Astrocyte (in vitro differentiated cells and primary cell): ENCODE measurements around the gene ZDHHC8. TPM values are rescaled to one million over a fixed set of nuclear protein-coding genes. Genes with fewer than 3 reads are reported as not detected.

Experiments used
- DNase-seq: peaks from one replicate; pipeline ENCODE4 v3.0.0-alpha.2; 2010; ENCODE audit warnings: low read depth
- FAIRE-seq: peaks from 2 replicates; lab custom pipeline; 2011; peaks lifted over from hg19 to GRCh38; lab: Jason Lieb, UNC
- H2AFZ ChIP-seq: 2 replicates; pipeline ENCODE4 v1.6.0; 2012; ENCODE audit warnings: low read depth, low read length, inconsistent platforms
- H3K27ac ChIP-seq: 2 replicates; pipeline ENCODE4 v1.5.1; 2011; ENCODE audit warnings: low read depth, low read length, inconsistent platforms
- H3K27me3 ChIP-seq: 2 replicates; pipeline ENCODE4 v1.6.0; 2011; ENCODE audit warnings: low read length, inconsistent platforms; ENCODE audit not compliant: insufficient read depth
- H3K36me3 ChIP-seq: 2 replicates; pipeline ENCODE4 v1.5.1; 2011; ENCODE audit warnings: low read length, inconsistent platforms; ENCODE audit not compliant: insufficient read depth
- H3K4me1 ChIP-seq: 2 replicates; pipeline ENCODE4 v1.5.1; 2011; ENCODE audit warnings: low read length, inconsistent platforms; ENCODE audit not compliant: insufficient read depth
- H3K4me2 ChIP-seq: 2 replicates; pipeline ENCODE4 v1.6.0; 2012; ENCODE audit warnings: low read length, inconsistent platforms
- H3K4me3 ChIP-seq: 2 replicates; pipeline ENCODE4 v1.5.1; 2011; ENCODE audit warnings: low read depth, mild to moderate bottlenecking, low read length, inconsistent platforms; ENCODE audit not compliant: insufficient read depth
- H3K79me2 ChIP-seq: 2 replicates; pipeline ENCODE4 v1.6.0; 2012; ENCODE audit warnings: mild to moderate bottlenecking, low read length, inconsistent platforms; ENCODE audit not compliant: insufficient read depth
- H3K9ac ChIP-seq: 2 replicates; pipeline ENCODE4 v1.6.0; 2012; ENCODE audit warnings: mild to moderate bottlenecking, low read length, inconsistent platforms
- H3K9me3 ChIP-seq: 2 replicates; pipeline ENCODE4 v1.5.1; 2012; ENCODE audit warnings: low read depth, mild to moderate bottlenecking, low read length, inconsistent platforms; ENCODE audit not compliant: insufficient read depth
- H4K20me1 ChIP-seq: 2 replicates; pipeline ENCODE4 v1.6.0; 2012; ENCODE audit warnings: low read length, inconsistent platforms; ENCODE audit not compliant: insufficient read depth
- H3K27ac Mint-ChIP-seq: one replicate; pipeline ENCODE4 v1.8.0; 2021; ENCODE audit warnings: mild to moderate bottlenecking, mixed read lengths; ENCODE audit not compliant: unreplicated experiment
- H3K27me3 Mint-ChIP-seq: one replicate; pipeline ENCODE4 v1.8.0; 2021; ENCODE audit warnings: low read depth, mixed read lengths; ENCODE audit not compliant: unreplicated experiment
- H3K36me3 Mint-ChIP-seq: one replicate; pipeline ENCODE4 v1.8.0; 2021; ENCODE audit warnings: low read depth, mixed read lengths; ENCODE audit not compliant: unreplicated experiment
- H3K4me1 Mint-ChIP-seq: one replicate; pipeline ENCODE4 v1.8.0; 2021; ENCODE audit warnings: low read depth, mixed read lengths; ENCODE audit not compliant: unreplicated experiment
- H3K4me3 Mint-ChIP-seq: one replicate; pipeline ENCODE4 v1.8.0; 2021; ENCODE audit warnings: mild to moderate bottlenecking, moderate library complexity, mixed read lengths; ENCODE audit not compliant: unreplicated experiment
- H3K9me3 Mint-ChIP-seq: one replicate; pipeline ENCODE4 v1.8.0; 2021; ENCODE audit warnings: mild to moderate bottlenecking, mixed read lengths; ENCODE audit not compliant: unreplicated experiment
- EZH2 ChIP-seq: IDR thresholded peaks from 2 replicates; pipeline ENCODE4 v1.6.1; 2012; ENCODE audit warnings: mild to moderate bottlenecking, low read length, inconsistent platforms; ENCODE audit not compliant: insufficient read depth
- total RNA-seq: library from RNA; stranded (reverse); gene quantifications from 2 replicates; pipeline ENCODE4 v1.2.1, GENCODE V29; 2021
- TF ChIP-seq, protein P1 (sequence below): IDR thresholded peaks from 2 replicates; pipeline ENCODE4 v1.5.1; 2011; ENCODE audit warnings: low read depth, mild to moderate bottlenecking, inconsistent platforms, low read length, moderate library complexity; ENCODE audit not compliant: insufficient read depth

Gene ZDHHC8
- total RNA-seq, 1 donor from 2014 or later: 88.3 TPM

DNA sequence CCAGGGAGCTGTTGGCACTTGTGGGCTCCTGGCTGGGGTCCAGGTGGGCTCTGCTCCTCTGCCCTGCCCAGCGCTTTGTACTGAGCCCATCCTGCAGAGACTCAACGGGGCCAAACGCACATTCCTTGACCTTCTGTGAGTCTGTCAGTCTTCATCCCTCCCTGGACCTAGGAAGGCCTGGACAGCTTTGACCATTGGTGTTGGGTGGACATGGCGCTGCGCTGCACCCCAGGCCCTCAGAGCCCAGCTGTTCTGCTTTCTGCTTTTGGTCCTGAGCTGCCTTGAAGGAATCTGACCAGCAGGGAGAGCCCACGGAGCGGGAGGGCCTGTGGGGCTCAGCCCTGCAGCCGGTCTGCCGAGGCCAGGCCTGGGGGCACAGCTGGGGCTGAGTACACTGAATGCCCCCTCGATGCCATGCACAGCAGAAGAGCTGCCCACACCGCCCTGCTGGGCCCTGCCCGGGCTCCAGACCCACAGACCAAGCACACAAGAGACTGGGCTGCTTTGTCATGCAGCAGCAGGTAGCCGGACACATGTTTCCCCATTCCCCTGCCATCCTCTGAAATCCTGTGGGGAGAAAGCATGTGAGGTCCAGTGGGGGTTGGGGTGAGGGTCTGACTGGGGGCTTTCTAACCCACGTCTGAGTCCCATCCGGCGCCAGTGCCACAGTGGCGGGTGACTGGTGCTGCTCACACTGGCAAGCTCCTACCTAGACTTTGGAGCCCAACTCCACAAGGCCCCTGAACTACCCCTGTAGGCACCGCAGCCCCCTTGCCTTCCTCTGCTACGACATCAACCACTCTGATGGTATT lies 43.4 kb downstream of the ZDHHC8 start:
- Histone ChIP-seq H3K9me3 (no peaks in the 10 kb centered on the region), H3K79me2 (no peaks in the 10 kb centered on the region), H3K4me3 (no peak overlapping the region), H4K20me1 (no peaks in the 10 kb centered on the region), H3K27me3 (no peaks in the 10 kb centered on the region), H3K4me2 (no peak overlapping the region), H3K4me1 (no peaks in the 10 kb centered on the region), H3K9ac (no peak overlapping the region), H3K27ac (no peak overlapping the region), H3K36me3 (no peaks in the 10 kb centered on the region), H2AFZ (no peak overlapping the region)
- no peaks in the 10 kb centered on the region for H3K9me3 Mint-ChIP-seq
- TF ChIP-seq EZH2: no peak
- TF ChIP-seq, protein P1, sequence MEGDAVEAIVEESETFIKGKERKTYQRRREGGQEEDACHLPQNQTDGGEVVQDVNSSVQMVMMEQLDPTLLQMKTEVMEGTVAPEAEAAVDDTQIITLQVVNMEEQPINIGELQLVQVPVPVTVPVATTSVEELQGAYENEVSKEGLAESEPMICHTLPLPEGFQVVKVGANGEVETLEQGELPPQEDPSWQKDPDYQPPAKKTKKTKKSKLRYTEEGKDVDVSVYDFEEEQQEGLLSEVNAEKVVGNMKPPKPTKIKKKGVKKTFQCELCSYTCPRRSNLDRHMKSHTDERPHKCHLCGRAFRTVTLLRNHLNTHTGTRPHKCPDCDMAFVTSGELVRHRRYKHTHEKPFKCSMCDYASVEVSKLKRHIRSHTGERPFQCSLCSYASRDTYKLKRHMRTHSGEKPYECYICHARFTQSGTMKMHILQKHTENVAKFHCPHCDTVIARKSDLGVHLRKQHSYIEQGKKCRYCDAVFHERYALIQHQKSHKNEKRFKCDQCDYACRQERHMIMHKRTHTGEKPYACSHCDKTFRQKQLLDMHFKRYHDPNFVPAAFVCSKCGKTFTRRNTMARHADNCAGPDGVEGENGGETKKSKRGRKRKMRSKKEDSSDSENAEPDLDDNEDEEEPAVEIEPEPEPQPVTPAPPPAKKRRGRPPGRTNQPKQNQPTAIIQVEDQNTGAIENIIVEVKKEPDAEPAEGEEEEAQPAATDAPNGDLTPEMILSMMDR: no peak
- no peak overlapping the region for H3K4me3 Mint-ChIP-seq
- H3K27ac Mint-ChIP-seq: no peak overlapping the region
- H3K27me3 Mint-ChIP-seq: peaks cover 31% of the 10 kb centered on the region
- H3K36me3 Mint-ChIP-seq: no peaks in the 10 kb centered on the region
- DNase-seq (no peak), FAIRE-seq (no peak)
- H3K4me1 Mint-ChIP-seq: no peaks in the 10 kb centered on the region

DNA sequence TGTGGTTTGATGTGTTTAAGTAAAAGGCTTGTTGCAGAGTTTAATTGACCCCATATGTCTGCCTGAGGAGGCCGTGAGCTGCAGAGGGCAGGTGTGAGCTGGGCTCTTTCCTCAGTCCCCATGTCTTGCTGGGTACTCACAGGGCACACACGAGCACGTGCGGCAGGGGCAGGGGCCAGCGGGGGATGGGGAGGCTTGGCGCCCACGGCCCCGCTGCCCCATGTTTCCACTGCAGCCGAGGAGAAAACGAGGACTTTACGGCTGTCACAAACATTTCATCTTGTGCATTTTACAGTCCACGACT lies 43.9 kb downstream of the ZDHHC8 start:
- H2AFZ ChIP-seq: no peak overlapping the region
- H3K9ac ChIP-seq: no peak overlapping the region
- no peaks in the 10 kb centered on the region for H3K9me3 ChIP-seq
- Mint-ChIP-seq H3K27ac (no peak overlapping the region), H3K4me3 (no peak overlapping the region), H3K27me3 (peaks cover 27% of the 10 kb centered on the region), H3K36me3 (no peaks in the 10 kb centered on the region), H3K4me1 (no peaks in the 10 kb centered on the region), H3K9me3 (no peaks in the 10 kb centered on the region)
- H3K27ac ChIP-seq: no peak overlapping the region
- H4K20me1 ChIP-seq: no peaks in the 10 kb centered on the region
- TF ChIP-seq EZH2: no peak
- TF ChIP-seq, protein P1: no peak
- no peaks in the 10 kb centered on the region for H3K79me2 ChIP-seq
- H3K27me3 ChIP-seq: no peaks in the 10 kb centered on the region
- no peaks in the 10 kb centered on the region for H3K36me3 ChIP-seq
- no peaks in the 10 kb centered on the region for H3K4me1 ChIP-seq
- no peak overlapping the region for H3K4me3 ChIP-seq
- FAIRE-seq (no peak), DNase-seq (peak; percentile 4)
- H3K4me2 ChIP-seq: no peak overlapping the region

DNA sequence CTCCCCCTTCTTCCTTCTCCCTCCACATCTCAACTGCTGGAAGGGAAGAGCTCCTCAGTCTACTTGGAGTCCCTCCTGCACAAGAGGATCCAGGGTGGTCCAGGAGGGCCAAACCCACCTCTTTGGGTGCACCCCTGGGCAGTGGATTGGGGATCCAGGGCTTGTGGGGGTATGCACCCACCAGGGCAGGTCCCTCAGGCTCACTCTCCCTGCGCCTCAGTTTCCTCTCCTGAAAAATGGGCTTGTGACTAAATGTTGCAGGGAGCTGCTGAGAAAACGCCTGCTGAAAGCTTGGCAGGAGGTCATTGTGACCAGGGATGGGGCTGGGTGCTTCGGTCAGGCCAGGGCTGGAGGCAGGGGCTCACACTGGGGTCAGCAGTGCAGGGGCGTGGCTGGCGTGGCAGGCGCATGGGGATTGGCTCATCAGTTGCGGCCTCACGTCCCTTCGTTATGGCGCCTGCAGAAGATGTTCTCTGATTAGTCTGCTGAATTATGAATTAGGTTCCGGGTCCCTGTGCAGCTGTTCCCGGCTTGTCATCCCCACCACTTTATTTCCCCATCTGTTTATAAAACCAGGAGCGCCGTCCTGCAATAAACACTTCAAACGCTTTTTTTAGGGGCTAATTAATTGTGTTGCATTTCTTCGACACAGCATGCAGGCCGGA lies 44.9 kb downstream of the ZDHHC8 start:
- Histone ChIP-seq H3K27ac (no peak overlapping the region), H3K27me3 (no peaks in the 10 kb centered on the region), H3K36me3 (no peaks in the 10 kb centered on the region), H3K79me2 (no peaks in the 10 kb centered on the region), H2AFZ (no peak overlapping the region), H3K4me3 (no peak overlapping the region), H3K4me2 (no peak overlapping the region), H3K4me1 (no peaks in the 10 kb centered on the region), H3K9me3 (no peaks in the 10 kb centered on the region), H4K20me1 (no peaks in the 10 kb centered on the region), H3K9ac (no peak overlapping the region)
- DNase-seq (no peak), FAIRE-seq (no peak)
- Mint-ChIP-seq H3K4me1 (no peaks in the 10 kb centered on the region), H3K27me3 (peaks cover 23% of the 10 kb centered on the region), H3K27ac (no peak overlapping the region), H3K4me3 (no peak overlapping the region), H3K9me3 (no peaks in the 10 kb centered on the region), H3K36me3 (no peaks in the 10 kb centered on the region)
- no peak for TF ChIP-seq EZH2
- TF ChIP-seq, protein P1: no peak
